Measurements from ENCODE around the gene FGGY.

FGGY gene

DNA sequence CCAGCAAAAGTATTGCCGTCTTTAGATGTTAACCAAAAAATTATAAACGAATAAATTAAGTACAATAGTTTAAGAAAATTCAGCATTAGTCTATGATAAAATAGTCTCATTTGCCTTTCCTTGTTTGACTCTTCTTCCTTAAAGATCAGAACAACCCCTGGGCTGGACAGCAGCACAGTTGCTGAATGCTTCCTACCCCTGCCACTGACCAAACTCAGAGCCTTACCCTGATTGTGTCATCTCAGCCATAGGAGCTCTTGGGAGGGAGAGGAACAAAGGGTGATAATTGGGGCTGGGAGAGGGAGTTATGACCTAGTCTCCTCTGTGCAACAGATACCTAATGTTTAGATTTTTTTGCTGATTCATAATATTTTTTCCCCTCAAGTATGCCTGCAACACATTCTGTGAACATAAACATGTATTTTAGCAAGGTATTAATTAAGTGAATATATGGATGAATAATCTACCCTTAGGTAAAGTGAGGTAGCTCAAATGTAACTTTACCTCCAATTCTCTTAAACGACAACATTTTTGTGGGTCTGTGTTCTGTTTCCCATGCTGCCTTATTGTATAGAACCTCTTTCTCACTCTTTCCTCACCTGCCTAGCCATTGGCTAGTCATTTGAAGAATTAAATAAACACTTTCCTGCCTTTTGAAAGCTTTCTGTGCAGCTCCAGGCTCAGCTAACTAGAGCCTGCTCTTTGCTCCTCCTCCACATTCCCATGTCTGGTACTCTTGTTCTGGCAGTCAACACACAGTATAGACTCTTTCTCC lies 46.1 kb downstream of the FGGY start:
- in situ Hi-C loops (cut with HindIII; ENCODE audit: low sequenced_read_pairs): no loop called here
- H3K4me3 ChIP-seq (ENCODE audit: low read depth, low read length): no peak overlapping the region
- no peak for DNase-seq (ENCODE audit: low read depth, low spot score)
- TF ChIP-seq, protein P1, sequence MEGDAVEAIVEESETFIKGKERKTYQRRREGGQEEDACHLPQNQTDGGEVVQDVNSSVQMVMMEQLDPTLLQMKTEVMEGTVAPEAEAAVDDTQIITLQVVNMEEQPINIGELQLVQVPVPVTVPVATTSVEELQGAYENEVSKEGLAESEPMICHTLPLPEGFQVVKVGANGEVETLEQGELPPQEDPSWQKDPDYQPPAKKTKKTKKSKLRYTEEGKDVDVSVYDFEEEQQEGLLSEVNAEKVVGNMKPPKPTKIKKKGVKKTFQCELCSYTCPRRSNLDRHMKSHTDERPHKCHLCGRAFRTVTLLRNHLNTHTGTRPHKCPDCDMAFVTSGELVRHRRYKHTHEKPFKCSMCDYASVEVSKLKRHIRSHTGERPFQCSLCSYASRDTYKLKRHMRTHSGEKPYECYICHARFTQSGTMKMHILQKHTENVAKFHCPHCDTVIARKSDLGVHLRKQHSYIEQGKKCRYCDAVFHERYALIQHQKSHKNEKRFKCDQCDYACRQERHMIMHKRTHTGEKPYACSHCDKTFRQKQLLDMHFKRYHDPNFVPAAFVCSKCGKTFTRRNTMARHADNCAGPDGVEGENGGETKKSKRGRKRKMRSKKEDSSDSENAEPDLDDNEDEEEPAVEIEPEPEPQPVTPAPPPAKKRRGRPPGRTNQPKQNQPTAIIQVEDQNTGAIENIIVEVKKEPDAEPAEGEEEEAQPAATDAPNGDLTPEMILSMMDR (IDR thresholded peaks at IDR 0.05; ENCODE audit: low read depth, low read length): no peak

GRCh38 chr1:59343576-59343840 lies 46.6 kb downstream of the FGGY start:
- TF ChIP-seq, protein P1 (IDR thresholded peaks at IDR 0.05; ENCODE audit: low read depth, low read length): no peak
- DNase-seq (ENCODE audit: low read depth, low spot score): no peak
- in situ Hi-C loops (cut with HindIII; ENCODE audit: low sequenced_read_pairs): no loop called here
- H3K4me3 ChIP-seq (ENCODE audit: low read depth, low read length): no peak overlapping the region

- TF ChIP-seq, protein P1 (IDR thresholded peaks at IDR 0.05; ENCODE audit: low read depth, low read length): no peak
- in situ Hi-C loops (cut with HindIII; ENCODE audit: low sequenced_read_pairs): no loop called here
- no peak overlapping the region for H3K4me3 ChIP-seq (ENCODE audit: low read depth, low read length)
- DNase-seq (ENCODE audit: low read depth, low spot score): no peak
These were observed 48.3 kb downstream of the FGGY start for GRCh38 chr1:59345221-59345620.

- H3K4me3 ChIP-seq (ENCODE audit: low read depth, low read length): no peak overlapping the region
- DNase-seq (ENCODE audit: low read depth, low spot score): no peak
- TF ChIP-seq, protein P1 (IDR thresholded peaks at IDR 0.05; ENCODE audit: low read depth, low read length): no peak
- in situ Hi-C loops (cut with HindIII; ENCODE audit: low sequenced_read_pairs): no loop called here
These were observed 49.5 kb downstream of the FGGY start for GRCh38 chr1:59346429-59346828.

GRCh38 chr1:59349101-59349500 lies 52.2 kb downstream of the FGGY start:
- DNase-seq (ENCODE audit: low read depth, low spot score): no peak
- TF ChIP-seq, protein P1 (IDR thresholded peaks at IDR 0.05; ENCODE audit: low read depth, low read length): no peak
- H3K4me3 ChIP-seq (ENCODE audit: low read depth, low read length): no peak overlapping the region
- in situ Hi-C loops (cut with HindIII; ENCODE audit: low sequenced_read_pairs): no loop called here

GRCh38 chr1:59350521-59350920 lies 53.6 kb downstream of the FGGY start:
- in situ Hi-C loops (cut with HindIII; ENCODE audit: low sequenced_read_pairs): no loop called here
- no peak overlapping the region for H3K4me3 ChIP-seq (ENCODE audit: low read depth, low read length)
- TF ChIP-seq, protein P1 (IDR thresholded peaks at IDR 0.05; ENCODE audit: low read depth, low read length): no peak
- DNase-seq (ENCODE audit: low read depth, low spot score): no peak
